Hematopoietic multipotent progenitor cell treated with erythropoietin and hydrocortisone succinate and interleukin-3 and kit ligand, for 15 days (in vitro differentiated cells): ENCODE measurements around the gene CADM1.

Experiments used
- DNase-seq: peaks from one replicate; pipeline ENCODE4 v3.0.0-alpha.2; 2015; ENCODE audit warnings: low spot score

Gene CADM1

DNA sequence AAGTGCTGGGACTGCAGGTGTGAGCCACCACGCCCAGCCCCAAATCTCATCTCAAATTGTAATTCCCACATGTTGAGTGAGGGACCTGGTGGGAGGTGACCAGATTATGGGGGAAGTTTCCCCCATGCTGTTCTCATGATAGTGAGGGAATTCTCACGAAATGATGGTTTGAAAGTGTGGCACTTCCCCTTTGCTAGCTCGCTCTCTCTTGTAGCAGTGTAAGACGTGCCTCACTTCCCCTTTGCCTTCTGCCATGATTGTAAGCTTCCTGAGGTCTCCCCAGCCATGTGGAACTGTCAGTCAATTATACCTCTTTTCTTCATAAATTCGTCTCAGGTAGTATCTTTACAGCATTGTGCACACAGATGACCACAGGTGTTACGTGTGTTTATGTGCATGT lies 357.8 kb downstream of the CADM1 start:
- no peak for DNase-seq

- no peak for DNase-seq
Measured at GRCh38 chr11:115145324-115145723, 358.9 kb downstream of the CADM1 start.

DNA sequence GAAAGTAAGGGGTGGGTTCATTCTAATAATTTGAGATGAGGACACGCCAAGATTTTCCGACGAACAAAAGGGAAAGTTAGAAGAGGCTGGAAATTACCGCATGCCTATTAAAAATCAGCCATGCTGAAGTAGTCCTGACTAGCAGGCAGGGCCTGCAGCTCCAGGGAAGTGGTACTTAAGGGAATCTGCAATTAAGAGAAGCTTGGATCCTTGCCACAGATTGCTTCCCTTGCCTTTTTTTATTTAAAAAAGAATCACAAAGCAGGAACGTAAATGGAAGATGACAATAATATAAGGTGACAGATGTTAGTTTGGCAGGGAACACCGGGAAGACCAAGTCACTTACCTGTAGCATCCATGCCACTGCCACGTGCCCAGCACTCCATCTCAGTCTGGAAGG lies 359.3 kb downstream of the CADM1 start:
- no peak for DNase-seq

DNA sequence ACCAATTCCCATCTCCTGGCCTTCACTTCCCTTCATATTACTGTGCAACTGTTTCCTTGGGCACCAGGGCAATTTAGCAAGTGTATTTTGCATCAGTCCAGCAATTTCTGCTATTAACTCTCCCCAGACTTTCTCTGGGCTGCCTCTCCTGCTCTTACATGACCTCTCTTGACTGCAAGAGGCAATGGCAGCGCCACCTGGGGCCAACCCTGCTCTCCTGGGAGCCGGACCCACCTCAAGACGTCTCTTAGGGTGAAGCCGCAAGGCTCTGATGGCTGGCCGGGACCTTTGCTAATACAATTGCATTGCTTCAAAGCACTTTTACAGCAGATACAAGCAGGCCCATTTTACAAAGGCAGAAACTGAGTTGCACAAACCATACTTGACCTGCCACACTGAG lies 360.2 kb downstream of the CADM1 start:
- DNase-seq, result no peak

- DNase-seq, result no peak
Measured at GRCh38 chr11:115141231-115142114, 362.7 kb downstream of the CADM1 start.

- DNase-seq, result no peak
Measured at GRCh38 chr11:115135936-115136335, 368.3 kb downstream of the CADM1 start.

GRCh38 chr11:115134926-115135325 lies 369.3 kb downstream of the CADM1 start:
- DNase-seq, result no peak

DNA sequence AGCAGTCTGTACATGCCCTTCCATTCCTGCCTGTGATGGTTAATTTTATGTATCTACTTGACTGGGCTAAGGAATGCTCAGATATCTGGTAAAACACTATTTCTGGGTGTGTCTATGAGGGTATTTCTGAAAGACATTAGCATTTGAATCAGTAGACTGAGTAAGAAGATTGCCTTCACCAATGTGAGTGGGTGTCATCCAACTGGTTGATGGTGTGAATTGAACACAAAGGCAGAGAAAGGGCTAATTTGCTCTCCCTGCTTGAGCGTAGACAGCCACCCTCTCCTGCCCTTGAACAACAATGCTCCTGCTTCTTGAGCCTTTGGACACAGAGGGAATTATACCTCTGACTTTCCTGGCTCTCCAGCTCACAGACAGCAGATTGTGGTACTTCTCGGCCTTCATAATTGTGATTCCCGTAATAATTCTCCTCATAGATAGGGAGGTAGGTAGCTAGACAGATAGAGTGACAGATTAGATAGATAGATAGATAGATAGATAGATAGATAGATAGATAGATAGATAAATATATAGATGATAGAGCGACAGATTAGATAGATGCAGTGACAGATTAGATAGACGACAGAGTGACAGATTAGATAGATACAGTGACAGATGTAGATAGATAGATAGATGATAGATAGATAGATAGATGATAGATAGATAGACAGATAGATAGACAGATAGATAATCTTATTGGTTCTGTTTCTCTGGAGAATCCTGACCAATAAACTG lies 370.6 kb downstream of the CADM1 start:
- no peak for DNase-seq

- no peak for DNase-seq
Measured at GRCh38 chr11:115132436-115133228, 371.6 kb downstream of the CADM1 start.

DNA sequence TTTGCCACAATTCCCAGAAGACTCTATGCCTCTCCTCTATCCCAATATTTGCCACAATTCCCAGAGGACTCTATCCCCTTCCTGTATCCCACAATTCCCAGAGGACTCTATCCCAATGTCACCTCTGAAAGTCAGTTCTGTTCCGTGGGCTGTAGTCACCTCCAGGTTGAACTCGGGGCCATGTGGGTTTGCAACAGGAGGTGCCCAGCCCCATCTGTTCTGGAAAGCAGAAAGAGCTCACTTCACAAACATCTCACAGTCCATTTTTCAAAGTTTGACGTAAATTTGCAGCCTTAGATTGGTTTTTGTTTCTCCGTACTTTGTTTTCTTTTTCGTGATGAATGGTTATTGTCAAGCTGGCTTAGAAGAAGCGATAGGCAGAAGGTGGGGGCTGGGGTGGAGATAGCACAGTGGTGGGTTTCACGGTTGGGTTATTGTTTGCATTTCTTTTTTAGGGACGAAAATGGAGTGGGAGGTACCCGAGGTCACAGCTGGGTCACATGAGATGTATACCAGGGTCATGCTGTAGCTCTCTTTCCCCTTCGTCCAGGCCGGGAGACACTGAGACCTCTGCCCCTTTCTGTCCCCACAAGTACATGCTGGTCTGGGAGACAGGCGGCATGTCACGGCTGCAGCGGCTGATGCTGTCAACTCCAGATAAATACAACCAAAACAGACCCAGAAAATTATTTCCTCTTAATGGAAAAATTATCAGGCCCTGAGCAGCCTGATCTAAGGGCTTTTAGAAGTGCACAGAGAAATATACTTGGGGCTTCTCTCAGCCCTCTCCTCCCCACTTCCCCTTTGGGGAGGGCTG lies 374.5 kb downstream of the CADM1 start:
- DNase-seq, result no peak

DNA sequence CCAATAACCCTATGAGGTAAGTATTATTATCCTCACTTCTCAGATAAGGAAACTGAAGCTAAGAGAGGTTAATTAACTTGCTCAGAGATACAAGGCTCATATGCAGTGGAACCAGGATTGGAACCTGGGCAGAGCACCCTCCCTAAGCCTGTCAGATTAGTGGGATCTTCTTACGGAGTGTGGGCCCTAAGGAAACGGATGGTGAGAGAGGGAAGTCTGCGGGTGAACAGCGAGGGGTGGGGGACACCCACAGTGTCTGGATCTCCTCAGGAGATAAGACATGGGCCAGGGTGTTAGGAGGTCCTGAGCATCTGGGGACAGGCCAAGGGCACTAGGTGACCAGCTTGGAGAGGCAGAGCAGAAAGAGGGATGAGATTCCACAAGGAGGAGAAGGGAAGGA lies 376.0 kb downstream of the CADM1 start:
- no peak for DNase-seq

- DNase-seq, result no peak
Measured at GRCh38 chr11:115127790-115128189, 376.4 kb downstream of the CADM1 start.

DNA sequence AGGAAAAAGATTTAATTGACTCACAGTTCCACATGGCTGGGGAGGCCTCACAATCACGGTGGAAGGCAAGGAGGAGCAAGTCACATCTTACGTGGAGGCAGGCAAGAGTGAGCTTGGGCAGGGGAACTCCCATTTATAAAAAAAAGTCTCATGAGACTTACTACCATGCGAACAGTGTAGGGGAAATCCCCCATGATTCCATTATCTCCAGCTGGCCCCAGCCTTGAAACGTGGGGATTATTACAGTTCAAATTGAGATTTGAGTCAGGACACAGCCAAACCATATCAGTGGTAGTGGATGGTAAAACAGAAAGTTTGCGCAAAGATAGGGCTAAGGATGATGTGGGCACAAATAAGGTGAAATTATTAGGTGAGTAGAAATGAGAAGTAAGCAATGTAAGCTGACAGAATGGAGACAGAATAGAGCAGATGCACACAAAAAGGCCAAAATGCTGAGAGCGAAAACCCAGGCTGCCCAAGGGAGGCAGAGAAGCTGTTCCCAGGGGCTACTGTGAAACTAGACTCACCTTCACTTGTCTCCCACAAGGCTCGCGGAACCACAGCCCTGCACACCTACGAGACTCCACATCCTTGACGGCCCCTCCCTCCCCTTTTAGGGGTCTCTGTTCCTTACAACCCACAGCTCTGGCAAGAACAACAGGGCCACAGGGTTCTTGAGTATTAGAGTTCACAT lies 377.6 kb downstream of the CADM1 start:
- DNase-seq, result no peak

DNA sequence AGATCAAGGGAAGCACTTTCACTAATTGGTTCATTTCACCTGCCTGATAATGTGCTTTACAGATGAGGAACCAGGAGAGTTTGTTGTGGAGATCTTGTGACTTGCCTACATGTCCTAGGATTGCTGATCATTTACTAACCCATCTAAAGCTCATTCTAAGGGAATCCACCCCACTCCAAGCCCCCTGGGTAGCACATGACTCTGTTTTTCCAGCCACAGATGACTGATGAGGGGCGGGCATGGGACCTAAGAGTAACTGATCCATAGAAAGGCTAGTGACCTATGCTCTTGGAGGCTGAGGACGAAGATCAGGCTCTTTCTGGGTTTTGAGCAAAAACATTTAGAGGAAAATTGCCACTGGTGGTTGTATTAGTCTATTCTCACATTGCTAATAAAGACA lies 378.1 kb downstream of the CADM1 start:
- DNase-seq, result no peak

GRCh38 chr11:115124786-115125185 lies 379.4 kb downstream of the CADM1 start:
- no peak for DNase-seq

DNA sequence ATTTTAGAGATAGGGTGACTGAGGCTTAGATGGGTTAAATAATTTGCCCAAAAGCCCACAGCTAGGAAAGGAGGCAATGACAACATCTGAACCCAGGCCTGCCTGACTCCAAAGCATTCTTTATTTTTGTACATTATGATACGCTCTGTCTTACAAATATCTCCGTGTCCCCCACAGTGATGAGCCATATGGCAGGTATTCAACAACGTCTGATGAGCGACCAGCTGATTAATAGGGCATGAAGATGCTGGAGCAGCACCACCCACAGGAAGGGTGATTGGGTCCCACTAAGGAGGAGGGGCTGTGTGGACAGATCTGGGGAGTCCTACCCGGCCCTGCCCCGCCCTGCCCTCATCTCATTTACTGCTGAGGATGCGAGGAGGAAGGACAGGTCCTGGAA lies 380.6 kb downstream of the CADM1 start:
- no peak for DNase-seq

GRCh38 chr11:115122274-115122673 lies 381.9 kb downstream of the CADM1 start:
- no peak for DNase-seq
